Measurements from ENCODE around the gene SAT1. TPM values are rescaled to one million over a fixed set of nuclear protein-coding genes. Genes with fewer than 3 reads are reported as not detected.

The SAT1 gene
- total and polyA plus RNA-seq, 10 of the 15 experiments (the other 5 are each of a cell fraction or from before 2014, with no cell fraction given): 42.2 to 234 (median 60.4) TPM

DNA sequence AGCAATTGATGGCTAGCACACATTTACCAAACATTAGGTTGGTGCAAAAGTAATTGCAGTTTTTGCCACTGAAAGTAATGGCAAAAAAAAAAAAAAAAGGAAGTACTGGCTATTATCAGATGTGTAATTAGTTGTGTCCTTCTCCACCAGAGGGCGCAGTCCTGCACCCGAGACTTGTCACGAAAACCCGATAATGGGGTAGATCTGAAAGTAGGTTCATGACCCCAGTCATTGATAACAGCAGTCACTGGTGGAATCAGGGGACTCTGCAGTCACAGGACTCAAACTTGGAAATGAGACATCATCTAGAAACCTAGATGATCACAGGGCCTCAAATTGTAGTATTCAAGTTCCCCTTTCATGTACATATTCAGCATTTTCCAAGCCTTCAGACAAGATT, 26.8 kb upstream of the SAT1 start (continued):
- TF ChIP-seq, protein P1, sequence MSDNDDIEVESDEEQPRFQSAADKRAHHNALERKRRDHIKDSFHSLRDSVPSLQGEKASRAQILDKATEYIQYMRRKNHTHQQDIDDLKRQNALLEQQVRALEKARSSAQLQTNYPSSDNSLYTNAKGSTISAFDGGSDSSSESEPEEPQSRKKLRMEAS (IDR thresholded peaks at IDR 0.05; ENCODE audit: low read depth, low read length): no peak
- no peak for TF ChIP-seq FOXM1 (IDR thresholded peaks at IDR 0.05; ENCODE audit: low read depth, low read length)
- no peak for TF ChIP-seq KDM1A (IDR thresholded peaks at IDR 0.05; ENCODE audit: borderline replicate concordance)
- TF ChIP-seq PML (IDR thresholded peaks at IDR 0.05; ENCODE audit: low read length): no peak
- TF ChIP-seq ZNF217 (IDR thresholded peaks at IDR 0.05): no peak
- TF ChIP-seq POLR2AphosphoS2 (IDR thresholded peaks at IDR 0.05; ENCODE audit: low read depth, low read length): no peak
- TF ChIP-seq KLF5 (IDR thresholded peaks at IDR 0.05; ENCODE audit: partially characterized antibody): no peak
- no peak for TF ChIP-seq CHD4 (IDR thresholded peaks at IDR 0.05)
- TF ChIP-seq, protein P2, sequence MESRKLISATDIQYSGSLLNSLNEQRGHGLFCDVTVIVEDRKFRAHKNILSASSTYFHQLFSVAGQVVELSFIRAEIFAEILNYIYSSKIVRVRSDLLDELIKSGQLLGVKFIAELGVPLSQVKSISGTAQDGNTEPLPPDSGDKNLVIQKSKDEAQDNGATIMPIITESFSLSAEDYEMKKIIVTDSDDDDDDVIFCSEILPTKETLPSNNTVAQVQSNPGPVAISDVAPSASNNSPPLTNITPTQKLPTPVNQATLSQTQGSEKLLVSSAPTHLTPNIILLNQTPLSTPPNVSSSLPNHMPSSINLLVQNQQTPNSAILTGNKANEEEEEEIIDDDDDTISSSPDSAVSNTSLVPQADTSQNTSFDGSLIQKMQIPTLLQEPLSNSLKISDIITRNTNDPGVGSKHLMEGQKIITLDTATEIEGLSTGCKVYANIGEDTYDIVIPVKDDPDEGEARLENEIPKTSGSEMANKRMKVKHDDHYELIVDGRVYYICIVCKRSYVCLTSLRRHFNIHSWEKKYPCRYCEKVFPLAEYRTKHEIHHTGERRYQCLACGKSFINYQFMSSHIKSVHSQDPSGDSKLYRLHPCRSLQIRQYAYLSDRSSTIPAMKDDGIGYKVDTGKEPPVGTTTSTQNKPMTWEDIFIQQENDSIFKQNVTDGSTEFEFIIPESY (IDR thresholded peaks at IDR 0.05): no peak
- no peak for TF ChIP-seq ASH2L (IDR thresholded peaks at IDR 0.05; ENCODE audit: borderline replicate concordance, low read depth)
- TF ChIP-seq NR2C1 (IDR thresholded peaks at IDR 0.05): peak; percentile 45; the same call in 1 of the 2 replicates
- TF ChIP-seq, protein P3, sequence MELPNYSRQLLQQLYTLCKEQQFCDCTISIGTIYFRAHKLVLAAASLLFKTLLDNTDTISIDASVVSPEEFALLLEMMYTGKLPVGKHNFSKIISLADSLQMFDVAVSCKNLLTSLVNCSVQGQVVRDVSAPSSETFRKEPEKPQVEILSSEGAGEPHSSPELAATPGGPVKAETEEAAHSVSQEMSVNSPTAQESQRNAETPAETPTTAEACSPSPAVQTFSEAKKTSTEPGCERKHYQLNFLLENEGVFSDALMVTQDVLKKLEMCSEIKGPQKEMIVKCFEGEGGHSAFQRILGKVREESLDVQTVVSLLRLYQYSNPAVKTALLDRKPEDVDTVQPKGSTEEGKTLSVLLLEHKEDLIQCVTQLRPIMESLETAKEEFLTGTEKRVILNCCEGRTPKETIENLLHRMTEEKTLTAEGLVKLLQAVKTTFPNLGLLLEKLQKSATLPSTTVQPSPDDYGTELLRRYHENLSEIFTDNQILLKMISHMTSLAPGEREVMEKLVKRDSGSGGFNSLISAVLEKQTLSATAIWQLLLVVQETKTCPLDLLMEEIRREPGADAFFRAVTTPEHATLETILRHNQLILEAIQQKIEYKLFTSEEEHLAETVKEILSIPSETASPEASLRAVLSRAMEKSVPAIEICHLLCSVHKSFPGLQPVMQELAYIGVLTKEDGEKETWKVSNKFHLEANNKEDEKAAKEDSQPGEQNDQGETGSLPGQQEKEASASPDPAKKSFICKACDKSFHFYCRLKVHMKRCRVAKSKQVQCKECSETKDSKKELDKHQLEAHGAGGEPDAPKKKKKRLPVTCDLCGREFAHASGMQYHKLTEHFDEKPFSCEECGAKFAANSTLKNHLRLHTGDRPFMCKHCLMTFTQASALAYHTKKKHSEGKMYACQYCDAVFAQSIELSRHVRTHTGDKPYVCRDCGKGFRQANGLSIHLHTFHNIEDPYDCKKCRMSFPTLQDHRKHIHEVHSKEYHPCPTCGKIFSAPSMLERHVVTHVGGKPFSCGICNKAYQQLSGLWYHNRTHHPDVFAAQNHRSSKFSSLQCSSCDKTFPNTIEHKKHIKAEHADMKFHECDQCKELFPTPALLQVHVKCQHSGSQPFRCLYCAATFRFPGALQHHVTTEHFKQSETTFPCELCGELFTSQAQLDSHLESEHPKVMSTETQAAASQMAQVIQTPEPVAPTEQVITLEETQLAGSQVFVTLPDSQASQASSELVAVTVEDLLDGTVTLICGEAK (IDR thresholded peaks at IDR 0.05; ENCODE audit: borderline replicate concordance): peak; percentile 25; the same call in 1 of the 2 replicates
- TF ChIP-seq, protein P4, sequence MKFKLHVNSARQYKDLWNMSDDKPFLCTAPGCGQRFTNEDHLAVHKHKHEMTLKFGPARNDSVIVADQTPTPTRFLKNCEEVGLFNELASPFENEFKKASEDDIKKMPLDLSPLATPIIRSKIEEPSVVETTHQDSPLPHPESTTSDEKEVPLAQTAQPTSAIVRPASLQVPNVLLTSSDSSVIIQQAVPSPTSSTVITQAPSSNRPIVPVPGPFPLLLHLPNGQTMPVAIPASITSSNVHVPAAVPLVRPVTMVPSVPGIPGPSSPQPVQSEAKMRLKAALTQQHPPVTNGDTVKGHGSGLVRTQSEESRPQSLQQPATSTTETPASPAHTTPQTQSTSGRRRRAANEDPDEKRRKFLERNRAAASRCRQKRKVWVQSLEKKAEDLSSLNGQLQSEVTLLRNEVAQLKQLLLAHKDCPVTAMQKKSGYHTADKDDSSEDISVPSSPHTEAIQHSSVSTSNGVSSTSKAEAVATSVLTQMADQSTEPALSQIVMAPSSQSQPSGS (IDR thresholded peaks at IDR 0.05; ENCODE audit: low read length): 0 out of 2 replicates have a peak, but pooled peaks have one; percentile 19
- no peak for TF ChIP-seq SMAD1 (IDR thresholded peaks at IDR 0.05; ENCODE audit: low read depth, partially characterized antibody)
- peak; percentile 76 for TF ChIP-seq SMC3 (IDR thresholded peaks at IDR 0.05; ENCODE audit: borderline replicate concordance, low read length)
- no peak for TF ChIP-seq RUNX3 (IDR thresholded peaks at IDR 0.05; ENCODE audit: low read length)
- no peak for TF ChIP-seq BACH1 (IDR thresholded peaks at IDR 0.05; ENCODE audit: borderline replicate concordance)
- no peak for TF ChIP-seq SMARCA5 (IDR thresholded peaks at IDR 0.05)
- TF ChIP-seq, protein P5, sequence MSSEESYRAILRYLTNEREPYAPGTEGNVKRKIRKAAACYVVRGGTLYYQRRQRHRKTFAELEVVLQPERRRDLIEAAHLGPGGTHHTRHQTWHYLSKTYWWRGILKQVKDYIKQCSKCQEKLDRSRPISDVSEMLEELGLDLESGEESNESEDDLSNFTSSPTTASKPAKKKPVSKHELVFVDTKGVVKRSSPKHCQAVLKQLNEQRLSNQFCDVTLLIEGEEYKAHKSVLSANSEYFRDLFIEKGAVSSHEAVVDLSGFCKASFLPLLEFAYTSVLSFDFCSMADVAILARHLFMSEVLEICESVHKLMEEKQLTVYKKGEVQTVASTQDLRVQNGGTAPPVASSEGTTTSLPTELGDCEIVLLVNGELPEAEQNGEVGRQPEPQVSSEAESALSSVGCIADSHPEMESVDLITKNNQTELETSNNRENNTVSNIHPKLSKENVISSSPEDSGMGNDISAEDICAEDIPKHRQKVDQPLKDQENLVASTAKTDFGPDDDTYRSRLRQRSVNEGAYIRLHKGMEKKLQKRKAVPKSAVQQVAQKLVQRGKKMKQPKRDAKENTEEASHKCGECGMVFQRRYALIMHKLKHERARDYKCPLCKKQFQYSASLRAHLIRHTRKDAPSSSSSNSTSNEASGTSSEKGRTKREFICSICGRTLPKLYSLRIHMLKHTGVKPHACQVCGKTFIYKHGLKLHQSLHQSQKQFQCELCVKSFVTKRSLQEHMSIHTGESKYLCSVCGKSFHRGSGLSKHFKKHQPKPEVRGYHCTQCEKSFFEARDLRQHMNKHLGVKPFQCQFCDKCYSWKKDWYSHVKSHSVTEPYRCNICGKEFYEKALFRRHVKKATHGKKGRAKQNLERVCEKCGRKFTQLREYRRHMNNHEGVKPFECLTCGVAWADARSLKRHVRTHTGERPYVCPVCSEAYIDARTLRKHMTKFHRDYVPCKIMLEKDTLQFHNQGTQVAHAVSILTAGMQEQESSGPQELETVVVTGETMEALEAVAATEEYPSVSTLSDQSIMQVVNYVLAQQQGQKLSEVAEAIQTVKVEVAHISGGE (CRISPR knock-in tag; IDR thresholded peaks at IDR 0.05): no peak
- TF ChIP-seq YY1 (IDR thresholded peaks at IDR 0.05; ENCODE audit: low read depth, low read length): peak; percentile 60; the same call in 1 of the 2 replicates
